DOHH2 (cell line): ENCODE results near the gene WDFY4.

ENCODE experiments used
- H3F3A ChIP-seq: fragments of 200-600 bp; sonication (generic), shearing (Covaris generic); 2 replicates; pipeline ENCODE4 v1.6.0; 2016; ENCODE audit warnings: antibody characterized with exemption, mild to moderate bottlenecking; ENCODE audit not compliant: control insufficient read depth, insufficient read depth
- H3K27ac ChIP-seq: fragments of 200-600 bp; sonication (generic); 2 replicates; pipeline ENCODE4 v1.5.1; 2014; ENCODE audit warnings: low read depth, mild to moderate bottlenecking, low read length, moderate library complexity
- H3K27me3 ChIP-seq: fragments of 200-600 bp; sonication (generic); 2 replicates; pipeline ENCODE4 v1.6.1; 2014; ENCODE audit warnings: mild to moderate bottlenecking, low read length, mixed read lengths; ENCODE audit not compliant: control insufficient read depth
- H3K36me3 ChIP-seq: fragments of 200-600 bp; sonication (generic); 2 replicates; pipeline ENCODE4 v1.6.1; 2014; ENCODE audit warnings: mild to moderate bottlenecking, low read length, moderate library complexity, mixed read lengths; ENCODE audit not compliant: control insufficient read depth
- H3K4me1 ChIP-seq: fragments of 200-600 bp; sonication (generic); 2 replicates; pipeline ENCODE4 v1.6.1; 2014; ENCODE audit warnings: mild to moderate bottlenecking, low read length, mixed read lengths; ENCODE audit not compliant: control insufficient read depth
- H3K4me2 ChIP-seq: fragments of 200-600 bp; sonication (generic); 2 replicates; pipeline ENCODE4 v1.6.0; 2014; ENCODE audit warnings: mild to moderate bottlenecking, low read length, moderate library complexity
- H3K4me3 ChIP-seq: fragments of 200-600 bp; sonication (generic); 2 replicates; pipeline ENCODE4 v1.5.1; 2014; ENCODE audit warnings: mild to moderate bottlenecking, low read length, mixed read lengths
- H3K79me2 ChIP-seq: fragments of 200-600 bp; sonication (generic); 2 replicates; pipeline ENCODE4 v1.6.1; 2014; ENCODE audit warnings: mild to moderate bottlenecking, low read length, mixed read lengths; ENCODE audit not compliant: control insufficient read depth
- H3K9me2 ChIP-seq: fragments of 200-600 bp; sonication (generic); replicated peaks from 2 replicates; pipeline ENCODE4 v1.6.1; 2014; ENCODE audit warnings: mild to moderate bottlenecking, low read length, mixed read lengths; ENCODE audit not compliant: control insufficient read depth
- H3K9me3 ChIP-seq: fragments of 200-600 bp; sonication (generic); 2 replicates; pipeline ENCODE4 v1.6.1; 2014; ENCODE audit warnings: antibody characterized with exemption, low read length, mixed read lengths; ENCODE audit not compliant: control insufficient read depth, insufficient read depth
- H4K20me1 ChIP-seq: fragments of 200-600 bp; sonication (generic); 2 replicates; pipeline ENCODE4 v1.6.0; 2014; ENCODE audit warnings: low read depth, mild to moderate bottlenecking, antibody characterized with exemption, low read length, moderate library complexity; ENCODE audit not compliant: control insufficient read depth, insufficient read depth
- EZH2phosphoT487 ChIP-seq: fragments of 200-600 bp; sonication (generic); IDR thresholded peaks from 2 replicates; pipeline ENCODE4 v1.6.1; 2017; ENCODE audit warnings: borderline replicate concordance, mild to moderate bottlenecking, antibody characterized with exemption, low read length, moderate library complexity, mixed read lengths
- TF ChIP-seq, protein P1 (sequence below): fragments of 200-600 bp; sonication (generic); IDR thresholded peaks from one replicate; pipeline ENCODE4 v1.5.1; 2014; ENCODE audit warnings: antibody characterized with exemption, mild to moderate bottlenecking, low read depth, low read length; ENCODE audit not compliant: poor library complexity, severe bottlenecking

The WDFY4 gene

DNA sequence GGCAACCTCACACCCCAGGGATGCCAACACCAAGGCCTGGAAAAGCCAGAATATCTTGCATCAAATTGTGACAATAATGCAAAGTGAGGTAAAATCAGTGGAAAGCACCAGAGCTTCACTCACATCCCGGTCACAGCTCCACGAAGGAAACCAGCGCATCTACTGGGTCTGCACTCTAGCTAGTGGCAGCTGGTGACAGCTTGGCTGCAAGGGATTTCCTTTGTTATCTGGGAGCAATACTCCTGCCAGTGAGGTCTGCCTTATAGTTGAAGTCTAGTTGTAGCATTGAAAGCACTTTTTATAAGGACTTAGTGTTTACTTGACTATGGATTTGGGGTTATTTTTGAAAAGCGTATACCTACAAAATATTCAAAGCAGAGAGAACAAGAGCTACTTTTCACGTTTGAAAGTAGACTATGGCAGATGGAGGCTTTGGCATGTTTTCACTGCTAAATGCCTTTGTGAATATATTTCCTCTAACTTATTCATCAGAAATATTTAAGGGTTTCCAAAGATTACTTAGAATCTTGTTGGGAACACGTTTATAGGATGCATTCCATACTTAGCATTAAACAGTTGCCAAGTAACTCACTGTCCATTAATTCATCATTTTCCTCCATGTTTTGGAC is 26.1 kb downstream of the WDFY4 start:
- no peak overlapping the region for H3K27ac ChIP-seq

DNA sequence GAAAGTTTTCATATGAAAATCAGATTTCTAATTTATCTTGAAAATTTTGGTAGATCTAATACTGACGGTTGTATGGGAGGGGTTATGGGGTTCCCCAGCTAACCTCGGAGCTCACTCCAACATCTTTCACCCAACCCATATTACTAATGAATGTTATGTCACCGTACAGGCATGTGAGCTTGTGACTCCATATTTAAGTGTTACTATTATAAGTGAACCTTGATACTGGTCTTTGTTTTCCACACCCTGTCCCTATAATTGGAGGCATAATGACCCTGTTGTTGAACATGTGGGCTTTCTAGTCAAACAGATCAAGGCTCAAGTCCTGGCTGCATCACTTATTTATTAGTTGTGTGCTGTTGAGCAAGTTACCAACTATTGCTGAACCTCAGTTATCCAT is 27.2 kb downstream of the WDFY4 start:
- H3K9me2 ChIP-seq: no peaks in the 10 kb centered on the region
- H3K9me3 ChIP-seq: no peaks in the 10 kb centered on the region
- peaks cover 65% of the 10 kb centered on the region for H3K79me2 ChIP-seq
- peaks cover 8% of the 10 kb centered on the region for H3K4me1 ChIP-seq
- H4K20me1 ChIP-seq: peaks cover 3% of the 10 kb centered on the region; the same call in 1 of the 2 replicates
- no peak overlapping the region for H3K4me3 ChIP-seq
- H3K27me3 ChIP-seq: no peaks in the 10 kb centered on the region
- H3K36me3 ChIP-seq: peaks cover 83% of the 10 kb centered on the region
- no peaks in the 10 kb centered on the region for H3F3A ChIP-seq
- no peak for TF ChIP-seq EZH2phosphoT487
- TF ChIP-seq, protein P1, sequence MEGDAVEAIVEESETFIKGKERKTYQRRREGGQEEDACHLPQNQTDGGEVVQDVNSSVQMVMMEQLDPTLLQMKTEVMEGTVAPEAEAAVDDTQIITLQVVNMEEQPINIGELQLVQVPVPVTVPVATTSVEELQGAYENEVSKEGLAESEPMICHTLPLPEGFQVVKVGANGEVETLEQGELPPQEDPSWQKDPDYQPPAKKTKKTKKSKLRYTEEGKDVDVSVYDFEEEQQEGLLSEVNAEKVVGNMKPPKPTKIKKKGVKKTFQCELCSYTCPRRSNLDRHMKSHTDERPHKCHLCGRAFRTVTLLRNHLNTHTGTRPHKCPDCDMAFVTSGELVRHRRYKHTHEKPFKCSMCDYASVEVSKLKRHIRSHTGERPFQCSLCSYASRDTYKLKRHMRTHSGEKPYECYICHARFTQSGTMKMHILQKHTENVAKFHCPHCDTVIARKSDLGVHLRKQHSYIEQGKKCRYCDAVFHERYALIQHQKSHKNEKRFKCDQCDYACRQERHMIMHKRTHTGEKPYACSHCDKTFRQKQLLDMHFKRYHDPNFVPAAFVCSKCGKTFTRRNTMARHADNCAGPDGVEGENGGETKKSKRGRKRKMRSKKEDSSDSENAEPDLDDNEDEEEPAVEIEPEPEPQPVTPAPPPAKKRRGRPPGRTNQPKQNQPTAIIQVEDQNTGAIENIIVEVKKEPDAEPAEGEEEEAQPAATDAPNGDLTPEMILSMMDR: no peak
- no peak overlapping the region for H3K4me2 ChIP-seq
- no peak overlapping the region for H3K27ac ChIP-seq

More for the DNA sequence above, 26.1 kb downstream of the WDFY4 start:
- no peaks in the 10 kb centered on the region for H3K9me2 ChIP-seq
- no peaks in the 10 kb centered on the region for H3K27me3 ChIP-seq
- no peaks in the 10 kb centered on the region for H3K4me1 ChIP-seq
- H4K20me1 ChIP-seq: no peaks in the 10 kb centered on the region; the same call in 1 of the 2 replicates
- no peak overlapping the region for H3K4me2 ChIP-seq
- no peaks in the 10 kb centered on the region for H3K9me3 ChIP-seq
- H3F3A ChIP-seq: no peaks in the 10 kb centered on the region
- no peak overlapping the region for H3K4me3 ChIP-seq
- TF ChIP-seq, protein P1: no peak
- TF ChIP-seq EZH2phosphoT487: no peak
- peaks cover 65% of the 10 kb centered on the region for H3K79me2 ChIP-seq
- H3K36me3 ChIP-seq: peaks cover 81% of the 10 kb centered on the region

DNA sequence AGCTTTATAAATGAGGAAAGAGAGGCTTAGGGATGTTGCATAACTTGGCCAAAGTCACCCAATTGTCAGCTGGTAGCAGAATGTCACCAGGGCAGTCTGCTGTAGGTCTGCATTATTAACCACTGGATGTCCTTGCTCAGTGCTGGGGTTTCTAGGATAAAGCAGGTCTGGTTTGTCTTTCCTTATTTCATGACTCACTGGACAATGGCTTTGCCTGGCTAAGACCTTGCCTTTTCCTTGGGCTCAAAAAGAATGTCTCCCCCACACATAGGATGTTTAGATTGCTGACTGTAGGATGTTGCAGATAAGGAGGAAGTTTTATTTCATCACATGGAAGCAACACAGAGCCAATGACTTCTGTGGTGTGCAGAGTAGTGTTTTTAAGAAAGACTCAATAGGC is 29.4 kb downstream of the WDFY4 start:
- Histone ChIP-seq H4K20me1 (peaks cover 4% of the 10 kb centered on the region; the same call in 1 of the 2 replicates), H3K4me2 (no peak overlapping the region), H3K79me2 (peaks cover 57% of the 10 kb centered on the region), H3K9me2 (no peaks in the 10 kb centered on the region), H3K4me1 (peaks cover 10% of the 10 kb centered on the region), H3K27ac (no peak overlapping the region), H3K4me3 (no peak overlapping the region), H3F3A (no peaks in the 10 kb centered on the region), H3K9me3 (no peaks in the 10 kb centered on the region), H3K27me3 (no peaks in the 10 kb centered on the region), H3K36me3 (peaks cover 83% of the 10 kb centered on the region)
- TF ChIP-seq, protein P1: no peak
- no peak for TF ChIP-seq EZH2phosphoT487
